DOHH2 (cell line): Measurements from ENCODE around the gene ENTPD2.

Experiments used
- H3F3A ChIP-seq: fragments of 200-600 bp; sonication (generic), shearing (Covaris generic); 2 replicates; pipeline ENCODE4 v1.6.0; 2016; ENCODE audit warnings: antibody characterized with exemption, mild to moderate bottlenecking; ENCODE audit not compliant: control insufficient read depth, insufficient read depth
- H3K27ac ChIP-seq: fragments of 200-600 bp; sonication (generic); 2 replicates; pipeline ENCODE4 v1.5.1; 2014; ENCODE audit warnings: low read depth, mild to moderate bottlenecking, low read length, moderate library complexity
- H3K27me3 ChIP-seq: fragments of 200-600 bp; sonication (generic); 2 replicates; pipeline ENCODE4 v1.6.1; 2014; ENCODE audit warnings: mild to moderate bottlenecking, low read length, mixed read lengths; ENCODE audit not compliant: control insufficient read depth
- H3K36me3 ChIP-seq: fragments of 200-600 bp; sonication (generic); 2 replicates; pipeline ENCODE4 v1.6.1; 2014; ENCODE audit warnings: mild to moderate bottlenecking, low read length, moderate library complexity, mixed read lengths; ENCODE audit not compliant: control insufficient read depth
- H3K4me1 ChIP-seq: fragments of 200-600 bp; sonication (generic); 2 replicates; pipeline ENCODE4 v1.6.1; 2014; ENCODE audit warnings: mild to moderate bottlenecking, low read length, mixed read lengths; ENCODE audit not compliant: control insufficient read depth
- H3K4me2 ChIP-seq: fragments of 200-600 bp; sonication (generic); 2 replicates; pipeline ENCODE4 v1.6.0; 2014; ENCODE audit warnings: mild to moderate bottlenecking, low read length, moderate library complexity
- H3K4me3 ChIP-seq: fragments of 200-600 bp; sonication (generic); 2 replicates; pipeline ENCODE4 v1.5.1; 2014; ENCODE audit warnings: mild to moderate bottlenecking, low read length, mixed read lengths
- H3K79me2 ChIP-seq: fragments of 200-600 bp; sonication (generic); 2 replicates; pipeline ENCODE4 v1.6.1; 2014; ENCODE audit warnings: mild to moderate bottlenecking, low read length, mixed read lengths; ENCODE audit not compliant: control insufficient read depth
- H3K9me2 ChIP-seq: fragments of 200-600 bp; sonication (generic); replicated peaks from 2 replicates; pipeline ENCODE4 v1.6.1; 2014; ENCODE audit warnings: mild to moderate bottlenecking, low read length, mixed read lengths; ENCODE audit not compliant: control insufficient read depth
- H3K9me3 ChIP-seq: fragments of 200-600 bp; sonication (generic); 2 replicates; pipeline ENCODE4 v1.6.1; 2014; ENCODE audit warnings: antibody characterized with exemption, low read length, mixed read lengths; ENCODE audit not compliant: control insufficient read depth, insufficient read depth
- H4K20me1 ChIP-seq: fragments of 200-600 bp; sonication (generic); 2 replicates; pipeline ENCODE4 v1.6.0; 2014; ENCODE audit warnings: low read depth, mild to moderate bottlenecking, antibody characterized with exemption, low read length, moderate library complexity; ENCODE audit not compliant: control insufficient read depth, insufficient read depth
- EZH2phosphoT487 ChIP-seq: fragments of 200-600 bp; sonication (generic); IDR thresholded peaks from 2 replicates; pipeline ENCODE4 v1.6.1; 2017; ENCODE audit warnings: borderline replicate concordance, mild to moderate bottlenecking, antibody characterized with exemption, low read length, moderate library complexity, mixed read lengths
- TF ChIP-seq, protein P1 (sequence below): fragments of 200-600 bp; sonication (generic); IDR thresholded peaks from one replicate; pipeline ENCODE4 v1.5.1; 2014; ENCODE audit warnings: antibody characterized with exemption, mild to moderate bottlenecking, low read depth, low read length; ENCODE audit not compliant: poor library complexity, severe bottlenecking

ENTPD2 gene

GRCh38 chr9:137026828-137027227 lies 27.0 kb downstream of the ENTPD2 start:
- H3K4me3 ChIP-seq, result no peak overlapping the region

GRCh38 chr9:137026384-137026783 lies 27.5 kb downstream of the ENTPD2 start:
- Histone ChIP-seq H3K27me3 (peaks cover 42% of the 10 kb centered on the region), H3K4me3 (no peak overlapping the region), H3K4me2 (no peak overlapping the region)

More at GRCh38 chr9:137026828-137027227, 27.0 kb downstream of the ENTPD2 start:
- Histone ChIP-seq H3K27me3 (peaks cover 47% of the 10 kb centered on the region), H3K36me3 (no peaks in the 10 kb centered on the region), H3K79me2 (no peaks in the 10 kb centered on the region), H3K9me2 (no peaks in the 10 kb centered on the region), H3K27ac (no peak overlapping the region), H3F3A (no peaks in the 10 kb centered on the region), H3K9me3 (no peaks in the 10 kb centered on the region), H3K4me1 (peaks cover 41% of the 10 kb centered on the region), H3K4me2 (no peak overlapping the region), H4K20me1 (no peaks in the 10 kb centered on the region)
- TF ChIP-seq, protein P1, sequence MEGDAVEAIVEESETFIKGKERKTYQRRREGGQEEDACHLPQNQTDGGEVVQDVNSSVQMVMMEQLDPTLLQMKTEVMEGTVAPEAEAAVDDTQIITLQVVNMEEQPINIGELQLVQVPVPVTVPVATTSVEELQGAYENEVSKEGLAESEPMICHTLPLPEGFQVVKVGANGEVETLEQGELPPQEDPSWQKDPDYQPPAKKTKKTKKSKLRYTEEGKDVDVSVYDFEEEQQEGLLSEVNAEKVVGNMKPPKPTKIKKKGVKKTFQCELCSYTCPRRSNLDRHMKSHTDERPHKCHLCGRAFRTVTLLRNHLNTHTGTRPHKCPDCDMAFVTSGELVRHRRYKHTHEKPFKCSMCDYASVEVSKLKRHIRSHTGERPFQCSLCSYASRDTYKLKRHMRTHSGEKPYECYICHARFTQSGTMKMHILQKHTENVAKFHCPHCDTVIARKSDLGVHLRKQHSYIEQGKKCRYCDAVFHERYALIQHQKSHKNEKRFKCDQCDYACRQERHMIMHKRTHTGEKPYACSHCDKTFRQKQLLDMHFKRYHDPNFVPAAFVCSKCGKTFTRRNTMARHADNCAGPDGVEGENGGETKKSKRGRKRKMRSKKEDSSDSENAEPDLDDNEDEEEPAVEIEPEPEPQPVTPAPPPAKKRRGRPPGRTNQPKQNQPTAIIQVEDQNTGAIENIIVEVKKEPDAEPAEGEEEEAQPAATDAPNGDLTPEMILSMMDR, result no peak
- no peak for TF ChIP-seq EZH2phosphoT487

DNA sequence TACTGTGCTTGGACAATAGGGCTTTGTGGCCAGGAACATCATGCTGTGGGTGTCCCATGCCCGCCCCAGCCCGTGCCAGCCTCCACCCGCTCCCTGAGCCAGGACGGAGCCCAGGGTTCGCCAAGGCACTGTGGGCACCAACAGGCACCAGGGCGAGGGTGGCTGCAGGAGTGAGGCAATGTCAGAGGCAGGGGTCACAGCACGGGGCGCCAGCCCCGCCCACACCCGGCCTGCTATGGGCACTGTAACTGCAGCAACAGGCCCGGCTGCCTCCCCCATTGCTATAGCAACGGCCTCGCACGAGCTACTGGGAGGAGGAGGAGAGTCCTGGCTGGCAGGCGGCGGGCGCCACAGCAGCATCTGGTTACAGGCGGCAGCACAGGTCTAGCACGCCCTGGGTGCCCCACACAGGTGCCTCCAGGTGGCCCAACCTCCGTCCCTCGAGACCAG lies 28.3 kb downstream of the ENTPD2 start:
- peaks cover 34% of the 10 kb centered on the region for H3K4me1 ChIP-seq
- peak overlapping the region; percentile 22; the same call in 1 of the 2 replicates for H3K4me2 ChIP-seq
- H4K20me1 ChIP-seq, result no peaks in the 10 kb centered on the region
- no peaks in the 10 kb centered on the region for H3K79me2 ChIP-seq
- no peak overlapping the region for H3K27ac ChIP-seq
- TF ChIP-seq, protein P1, result no peak
- no peak for TF ChIP-seq EZH2phosphoT487
- no peaks in the 10 kb centered on the region for H3K9me2 ChIP-seq
- H3K4me3 ChIP-seq, result no peak overlapping the region
- H3F3A ChIP-seq, result no peaks in the 10 kb centered on the region
- no peaks in the 10 kb centered on the region for H3K9me3 ChIP-seq
- peaks cover 34% of the 10 kb centered on the region for H3K27me3 ChIP-seq
- no peaks in the 10 kb centered on the region for H3K36me3 ChIP-seq

More at GRCh38 chr9:137026384-137026783, 27.5 kb downstream of the ENTPD2 start:
- no peak overlapping the region for H3K27ac ChIP-seq
- H3K79me2 ChIP-seq, result no peaks in the 10 kb centered on the region
- no peaks in the 10 kb centered on the region for H3K36me3 ChIP-seq
- TF ChIP-seq, protein P1, result no peak
- TF ChIP-seq EZH2phosphoT487, result no peak
- H3F3A ChIP-seq, result no peaks in the 10 kb centered on the region
- no peaks in the 10 kb centered on the region for H4K20me1 ChIP-seq
- H3K4me1 ChIP-seq, result peaks cover 39% of the 10 kb centered on the region
- no peaks in the 10 kb centered on the region for H3K9me2 ChIP-seq
- H3K9me3 ChIP-seq, result no peaks in the 10 kb centered on the region

GRCh38 chr9:137023583-137023991 lies 30.3 kb downstream of the ENTPD2 start:
- H4K20me1 ChIP-seq, result no peaks in the 10 kb centered on the region
- H3K9me3 ChIP-seq, result no peaks in the 10 kb centered on the region
- H3K27ac ChIP-seq, result no peak overlapping the region
- TF ChIP-seq, protein P1, result no peak
- no peak for TF ChIP-seq EZH2phosphoT487
- no peak overlapping the region for H3K4me2 ChIP-seq
- H3K4me3 ChIP-seq, result no peak overlapping the region
- H3K79me2 ChIP-seq, result no peaks in the 10 kb centered on the region
- no peaks in the 10 kb centered on the region for H3K9me2 ChIP-seq
- peaks cover 14% of the 10 kb centered on the region for H3K4me1 ChIP-seq
- H3F3A ChIP-seq, result no peaks in the 10 kb centered on the region
- H3K36me3 ChIP-seq, result no peaks in the 10 kb centered on the region
- H3K27me3 ChIP-seq, result peaks cover 19% of the 10 kb centered on the region
